Measurements from ENCODE around the gene IRAK2. TPM values are rescaled to one million over a fixed set of nuclear protein-coding genes. Genes with fewer than 3 reads are reported as not detected.
"Not testable (repeated sequence)": the region's sequence is repeated elsewhere in the genome, so short reads cannot be mapped to it uniquely, and the experiment has no call there.

Gene IRAK2
- total RNA-seq, 4 donors from 2014 or later = 4.4 to 23.3 (median 9.6) TPM

DNA sequence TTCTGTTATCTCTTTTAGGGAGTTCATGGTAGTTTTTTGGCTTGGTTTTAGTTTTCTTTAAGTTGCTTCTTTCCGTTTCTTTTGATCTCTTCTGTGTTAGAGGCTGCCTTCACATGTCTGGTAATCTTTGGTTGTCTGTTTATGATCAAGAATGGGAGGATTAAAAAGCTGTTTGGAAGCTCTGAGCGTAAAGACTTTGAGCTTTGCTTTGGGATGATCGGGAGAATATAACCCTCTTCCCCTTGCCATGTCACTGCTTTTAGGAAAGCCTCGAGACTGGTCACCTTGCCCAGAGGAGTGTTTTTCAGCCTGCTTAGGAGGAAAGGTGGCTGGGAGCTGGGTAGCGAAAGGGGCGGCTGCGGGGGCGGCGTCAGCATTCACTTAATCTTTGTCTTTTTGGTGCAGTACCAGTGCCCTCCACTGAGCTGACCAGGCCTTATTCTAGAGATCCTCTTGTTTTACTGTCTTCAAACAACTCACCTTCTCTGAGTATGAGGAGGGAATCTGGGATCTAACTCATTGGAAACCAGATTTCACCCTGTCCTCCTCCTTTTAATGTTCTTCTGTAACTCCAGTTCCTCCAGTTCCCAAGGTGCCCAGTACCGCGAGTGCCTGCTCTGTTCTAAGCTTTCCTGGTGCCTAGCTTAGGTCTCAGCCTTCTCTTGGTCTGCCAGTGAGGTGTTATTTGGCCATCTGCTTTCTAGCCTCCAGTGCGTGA lies 99.1 kb downstream of the IRAK2 start:
- H3K9me3 ChIP-seq = no peaks in the 10 kb centered on the region
- H3K4me3 ChIP-seq = peak overlapping the region in 1 of 4 donors; percentile 30
- peaks cover 5 to 83% (median 10%) of the 10 kb centered on the region in 3 donors for H3K36me3 ChIP-seq
- peaks cover 0 to 35% (median 5%) of the 10 kb centered on the region in 3 donors for H3K4me1 ChIP-seq
- 53 to 55% methylated on average over 10 to 12 of the region's 12 CpGs for WGBS, 2 donors
- no peaks in the 10 kb centered on the region for H3K27me3 ChIP-seq
- H3K27ac ChIP-seq = peak overlapping the region in 3 of 4 donors; percentile 9 to 49 (median 25)
- DNase-seq = no peak
- intact Hi-C loops (cut with DNase I) = no loop called here
- TF ChIP-seq, protein P1, sequence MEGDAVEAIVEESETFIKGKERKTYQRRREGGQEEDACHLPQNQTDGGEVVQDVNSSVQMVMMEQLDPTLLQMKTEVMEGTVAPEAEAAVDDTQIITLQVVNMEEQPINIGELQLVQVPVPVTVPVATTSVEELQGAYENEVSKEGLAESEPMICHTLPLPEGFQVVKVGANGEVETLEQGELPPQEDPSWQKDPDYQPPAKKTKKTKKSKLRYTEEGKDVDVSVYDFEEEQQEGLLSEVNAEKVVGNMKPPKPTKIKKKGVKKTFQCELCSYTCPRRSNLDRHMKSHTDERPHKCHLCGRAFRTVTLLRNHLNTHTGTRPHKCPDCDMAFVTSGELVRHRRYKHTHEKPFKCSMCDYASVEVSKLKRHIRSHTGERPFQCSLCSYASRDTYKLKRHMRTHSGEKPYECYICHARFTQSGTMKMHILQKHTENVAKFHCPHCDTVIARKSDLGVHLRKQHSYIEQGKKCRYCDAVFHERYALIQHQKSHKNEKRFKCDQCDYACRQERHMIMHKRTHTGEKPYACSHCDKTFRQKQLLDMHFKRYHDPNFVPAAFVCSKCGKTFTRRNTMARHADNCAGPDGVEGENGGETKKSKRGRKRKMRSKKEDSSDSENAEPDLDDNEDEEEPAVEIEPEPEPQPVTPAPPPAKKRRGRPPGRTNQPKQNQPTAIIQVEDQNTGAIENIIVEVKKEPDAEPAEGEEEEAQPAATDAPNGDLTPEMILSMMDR (IDR thresholded peaks at IDR 0.05) = peak in 5 of 6 experiments; percentile 13 to 61 (median 55)
- no peak for TF ChIP-seq POLR2A (IDR thresholded peaks at IDR 0.05)

DNA sequence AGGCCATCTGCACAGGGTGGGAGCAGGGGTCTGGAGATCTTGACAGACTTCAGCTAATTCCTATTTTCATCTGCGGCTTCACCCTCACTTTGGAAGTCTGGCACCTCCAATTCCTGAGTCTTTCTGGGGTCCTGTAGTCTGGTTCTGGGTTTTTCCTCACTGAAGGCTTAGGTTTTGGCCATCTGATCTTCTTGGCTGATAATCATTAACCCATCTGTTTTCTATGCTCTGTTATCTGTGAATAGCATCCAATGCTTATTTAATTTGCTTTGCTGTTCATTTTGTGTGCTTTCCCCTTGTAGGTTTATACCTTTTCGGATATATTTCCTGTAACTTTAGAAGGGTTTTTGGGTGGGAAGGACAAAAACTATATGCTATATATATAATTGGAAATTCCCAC lies 101.1 kb downstream of the IRAK2 start:
- TF ChIP-seq POLR2A (IDR thresholded peaks at IDR 0.05) = no peak
- TF ChIP-seq, protein P1 (IDR thresholded peaks at IDR 0.05) = no peak
- H3K9me3 ChIP-seq = no peaks in the 10 kb centered on the region
- intact Hi-C loops (cut with DNase I) = no loop called here
- 100% methylated on average over 2 of the region's 2 CpGs for WGBS, 2 donors
- H3K36me3 ChIP-seq = peaks cover 0 to 83% (median 16%) of the 10 kb centered on the region in 3 donors
- H3K27ac ChIP-seq = no peak overlapping the region
- H3K27me3 ChIP-seq = no peaks in the 10 kb centered on the region
- H3K4me3 ChIP-seq = no peak overlapping the region
- DNase-seq = no peak
- H3K4me1 ChIP-seq = peaks cover 0 to 35% (median 5%) of the 10 kb centered on the region in 3 donors

DNA sequence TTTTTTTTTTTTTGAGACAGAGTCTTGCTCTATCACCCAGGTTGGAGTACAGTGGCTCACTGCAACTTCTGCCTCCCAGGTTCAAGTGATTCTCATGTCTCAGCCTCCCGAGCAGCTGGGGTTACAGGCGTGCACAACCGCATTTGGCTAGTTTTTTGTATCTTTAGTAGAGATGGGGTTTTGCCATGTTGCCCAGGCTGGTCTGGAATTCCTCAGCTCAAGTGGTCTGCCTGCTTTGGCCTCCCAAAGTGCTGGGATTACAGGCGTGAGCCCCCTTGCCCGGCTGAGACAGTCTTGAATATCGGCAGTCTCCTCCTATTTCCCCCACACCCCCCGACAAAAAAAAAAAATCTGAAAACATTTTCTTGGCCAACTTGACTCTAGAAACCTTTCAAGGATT lies 102.2 kb downstream of the IRAK2 start:
- Histone ChIP-seq H3K36me3 (peaks cover 0 to 83% (median 27%) of the 10 kb centered on the region in 3 donors), H3K4me1 (peaks cover 0 to 35% (median 5%) of the 10 kb centered on the region in 3 donors)
- H3K9me3 ChIP-seq; H3K27ac ChIP-seq; intact Hi-C loops (cut with DNase I); DNase-seq; H3K27me3 ChIP-seq; H3K4me3 ChIP-seq: not testable (repeated sequence)
- 81 to 94% methylated on average over 5 to 7 of the region's 7 CpGs for WGBS, 2 donors

DNA sequence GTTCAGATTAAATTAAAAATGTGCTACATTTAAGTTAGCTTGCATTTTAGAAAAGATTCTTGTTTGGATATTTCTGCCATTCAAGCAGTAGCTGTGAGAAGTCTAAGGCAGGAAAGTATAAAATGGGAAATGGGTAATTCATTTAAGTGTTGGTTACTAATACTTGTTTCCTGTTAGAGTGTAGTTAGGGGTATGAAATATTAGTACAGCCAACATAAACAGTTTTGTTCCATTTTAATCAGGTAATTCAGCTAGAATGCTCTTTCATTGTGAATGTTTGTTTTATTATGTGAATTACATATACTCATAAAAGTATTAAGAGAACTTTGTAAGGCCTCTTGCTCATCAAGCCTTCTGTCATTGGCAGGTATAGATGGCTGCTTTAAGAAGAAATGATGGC lies 103.4 kb downstream of the IRAK2 start:
- Histone ChIP-seq H3K9me3 (no peaks in the 10 kb centered on the region), H3K27ac (no peak overlapping the region), H3K4me1 (peaks cover 3 to 43% (median 8%) of the 10 kb centered on the region in 3 donors), H3K36me3 (peaks cover 0 to 85% (median 30%) of the 10 kb centered on the region in 3 donors), H3K27me3 (no peaks in the 10 kb centered on the region), H3K4me3 (no peak overlapping the region)
- no peak for DNase-seq
- TF ChIP-seq, protein P1 (IDR thresholded peaks at IDR 0.05) = no peak
- TF ChIP-seq POLR2A (IDR thresholded peaks at IDR 0.05) = no peak
- intact Hi-C loops (cut with DNase I) = no loop called here

DNA sequence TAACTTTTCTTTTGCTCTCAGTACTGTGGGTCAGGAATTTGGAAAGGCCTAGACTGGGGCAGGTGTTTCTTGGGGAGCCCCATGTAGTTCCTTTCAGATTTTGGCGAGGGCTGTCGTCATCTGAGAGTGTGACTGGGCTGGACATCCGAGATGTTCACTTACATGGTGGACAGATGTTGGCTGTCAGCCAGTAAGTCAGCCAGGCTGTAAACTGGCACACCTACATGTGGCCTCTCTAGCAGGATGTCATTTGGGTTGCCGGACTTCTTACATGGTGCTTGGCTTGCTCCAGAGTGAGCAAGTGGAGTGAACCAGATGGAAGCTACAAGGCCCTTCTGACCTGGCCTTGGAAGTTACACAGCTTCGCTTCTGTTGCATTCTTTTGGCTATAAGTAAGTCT lies 104.2 kb downstream of the IRAK2 start:
- intact Hi-C loops (cut with DNase I) = no loop called here
- H3K4me3 ChIP-seq = no peak overlapping the region
- H3K27ac ChIP-seq = no peak overlapping the region
- no peaks in the 10 kb centered on the region for H3K9me3 ChIP-seq
- H3K36me3 ChIP-seq = peaks cover 0 to 84% (median 30%) of the 10 kb centered on the region in 3 donors
- WGBS, 2 donors = 94 to 96% methylated on average over 3 to 5 of the region's 5 CpGs
- H3K27me3 ChIP-seq = no peaks in the 10 kb centered on the region
- TF ChIP-seq POLR2A (IDR thresholded peaks at IDR 0.05) = no peak
- TF ChIP-seq, protein P1 (IDR thresholded peaks at IDR 0.05) = no peak
- no peak for DNase-seq
- H3K4me1 ChIP-seq = peaks cover 7 to 43% (median 10%) of the 10 kb centered on the region in 3 donors
